T1000 (cell line): Measurements from ENCODE around the gene CD200.

Experiments
- DNase-seq: peaks from one replicate; lab custom pipeline; 2025; ENCODE audit warnings: mixed read lengths; lab: John Stamatoyannopoulos, UW

CD200 gene

GRCh38 chr3:112333381-112334317 lies 693 bp downstream of the CD200 start:
- no peak for DNase-seq

GRCh38 chr3:112334691-112335433 lies 1.9 kb downstream of the CD200 start:
- DNase-seq, result no peak

GRCh38 chr3:112335434-112335781 lies 2.5 kb downstream of the CD200 start:
- DNase-seq, result no peak

- no peak for DNase-seq
Measured at GRCh38 chr3:112338021-112338726, 5.2 kb downstream of the CD200 start.

GRCh38 chr3:112338727-112339056 lies 5.7 kb downstream of the CD200 start:
- no peak for DNase-seq

GRCh38 chr3:112339134-112339533 lies 6.2 kb downstream of the CD200 start:
- DNase-seq, result no peak

- DNase-seq, result no peak
Measured at GRCh38 chr3:112339609-112340008, 6.7 kb downstream of the CD200 start.

- no peak for DNase-seq
Measured at GRCh38 chr3:112341386-112341785, 8.4 kb downstream of the CD200 start.

GRCh38 chr3:112345681-112346080 lies 12.7 kb downstream of the CD200 start:
- no peak for DNase-seq

- DNase-seq, result no peak
Measured at GRCh38 chr3:112346491-112347122, 13.7 kb downstream of the CD200 start.

- no peak for DNase-seq
Measured at GRCh38 chr3:112348943-112349342, 16.0 kb downstream of the CD200 start.

- no peak for DNase-seq
Measured at GRCh38 chr3:112349557-112349956, 16.6 kb downstream of the CD200 start.

- no peak for DNase-seq
Measured at GRCh38 chr3:112350018-112350810, 17.3 kb downstream of the CD200 start.

- no peak for DNase-seq
Measured at GRCh38 chr3:112351036-112351435, 18.1 kb downstream of the CD200 start.

GRCh38 chr3:112351823-112352222 lies 18.9 kb downstream of the CD200 start:
- no peak for DNase-seq

- no peak for DNase-seq
Measured at GRCh38 chr3:112352720-112353119, 19.8 kb downstream of the CD200 start.

- DNase-seq, result no peak
Measured at GRCh38 chr3:112353365-112353764, 20.4 kb downstream of the CD200 start.

- no peak for DNase-seq
Measured at GRCh38 chr3:112354642-112355306, 21.8 kb downstream of the CD200 start.

GRCh38 chr3:112355307-112355687 lies 22.3 kb downstream of the CD200 start:
- no peak for DNase-seq

GRCh38 chr3:112357930-112358780 lies 25.2 kb downstream of the CD200 start:
- no peak for DNase-seq
